Measurements from ENCODE around the gene OGDH.
"Not testable (repeated sequence)": the region's sequence is repeated elsewhere in the genome, so short reads cannot be mapped to it uniquely, and the experiment has no call there.

OGDH gene

GRCh38 chr7:44606341-44607140 is at the start of gene OGDH:
Gene OGDH, plus strand, starts transcription at chr7:44606627. Its CDS starts 17,717 bp downstream, at chr7:44624344.
- Mint-ChIP-seq H3K36me3 (peaks cover 9% of the 10 kb centered on the region), H3K4me3 (peak within 1 kb of the TSS; percentile 97), H3K27me3 (peaks cover 36% of the 10 kb centered on the region), H3K4me1 (peaks cover 52% of the 10 kb centered on the region), H3K27ac (peak within 1 kb of the TSS; percentile 100), H3K9me3 (no peaks in the 10 kb centered on the region)
- CTCF ChIA-PET, result interaction anchor here (0.8 to 3.6 kb wide), 9 partner anchors 18 to 529 kb away, joined by 3 to 16 read pairs (median 3); partner anchors contain the start of gene TMED4
- peak; percentile 100 for DNase-seq

- Mint-ChIP-seq H3K4me1 (no peaks in the 10 kb centered on the region), H3K27me3 (peaks cover 16% of the 10 kb centered on the region), H3K36me3 (no peaks in the 10 kb centered on the region), H3K4me3 (no peak overlapping the region), H3K9me3 (no peaks in the 10 kb centered on the region), H3K27ac (no peak overlapping the region)
- DNase-seq, result no peak
- CTCF ChIA-PET, result no interaction called here
These were observed 48.9 kb upstream of the OGDH start for GRCh38 chr7:44557485-44557884.

GRCh38 chr7:44559485-44559884 is 46.9 kb upstream of the OGDH start:
- CTCF ChIA-PET, result no interaction called here
- H3K27me3 Mint-ChIP-seq, result peaks cover 4% of the 10 kb centered on the region
- peak; percentile 18 for DNase-seq

GRCh38 chr7:44561481-44561880 is 44.9 kb upstream of the OGDH start:
- Mint-ChIP-seq H3K4me1 (peaks cover 6% of the 10 kb centered on the region), H3K27ac (no peak overlapping the region), H3K36me3 (peaks cover 14% of the 10 kb centered on the region), H3K4me3 (no peak overlapping the region), H3K27me3 (peaks cover 4% of the 10 kb centered on the region), H3K9me3 (no peaks in the 10 kb centered on the region)
- CTCF ChIA-PET, result no interaction called here
- no peak for DNase-seq

More at GRCh38 chr7:44559485-44559884, 46.9 kb upstream of the OGDH start:
- peaks cover 4% of the 10 kb centered on the region for H3K36me3 Mint-ChIP-seq
- H3K4me1 Mint-ChIP-seq, result no peaks in the 10 kb centered on the region
- H3K27ac Mint-ChIP-seq, result no peak overlapping the region
- no peak overlapping the region for H3K4me3 Mint-ChIP-seq
- H3K9me3 Mint-ChIP-seq, result no peaks in the 10 kb centered on the region

- H3K9me3 Mint-ChIP-seq, result no peaks in the 10 kb centered on the region
- no peak overlapping the region for H3K27ac Mint-ChIP-seq
- H3K4me1 Mint-ChIP-seq, result peaks cover 7% of the 10 kb centered on the region
- peak; percentile 11 for DNase-seq
- H3K27me3 Mint-ChIP-seq, result peaks cover 4% of the 10 kb centered on the region
- H3K4me3 Mint-ChIP-seq, result no peak overlapping the region
- peaks cover 19% of the 10 kb centered on the region for H3K36me3 Mint-ChIP-seq
- CTCF ChIA-PET, result no interaction called here
These were observed 44.3 kb upstream of the OGDH start for GRCh38 chr7:44561962-44562621.

GRCh38 chr7:44562622-44562962 is 43.8 kb upstream of the OGDH start:
- H3K27ac Mint-ChIP-seq, CTCF ChIA-PET: not testable (repeated sequence)

GRCh38 chr7:44563171-44563679 is 43.2 kb upstream of the OGDH start:
- H3K36me3 Mint-ChIP-seq, result peaks cover 25% of the 10 kb centered on the region
- CTCF ChIA-PET, result interaction anchor here (2.9 kb wide), 1 partner anchor 11 kb away, joined by 19 read pairs; the partner anchor contains the start of gene DDX56
- no peaks in the 10 kb centered on the region for H3K9me3 Mint-ChIP-seq
- no peak overlapping the region for H3K4me3 Mint-ChIP-seq
- H3K27me3 Mint-ChIP-seq, result peaks cover under 1% of the 10 kb centered on the region
- no peak overlapping the region for H3K27ac Mint-ChIP-seq
- H3K4me1 Mint-ChIP-seq, result peaks cover 7% of the 10 kb centered on the region
- peak; percentile 8 for DNase-seq

More at GRCh38 chr7:44562622-44562962, 43.8 kb upstream of the OGDH start:
- not testable (repeated sequence) for H3K27me3 Mint-ChIP-seq, H3K4me1 Mint-ChIP-seq, H3K9me3 Mint-ChIP-seq, H3K4me3 Mint-ChIP-seq, DNase-seq
- H3K36me3 Mint-ChIP-seq, result peaks cover 23% of the 10 kb centered on the region

- Mint-ChIP-seq H3K4me3 (no peak overlapping the region), H3K9me3 (no peaks in the 10 kb centered on the region), H3K27me3 (no peaks in the 10 kb centered on the region), H3K27ac (no peak overlapping the region), H3K4me1 (peaks cover 11% of the 10 kb centered on the region), H3K36me3 (peaks cover 37% of the 10 kb centered on the region)
- CTCF ChIA-PET, result interaction anchor here (0.7 to 5.4 kb wide), 22 partner anchors 10 to 545 kb away, joined by 3 to 73 read pairs (median 5); partner anchors contain the start of genes DDX56 and TMED4
- DNase-seq, result peak; percentile 20
These were observed 41.8 kb upstream of the OGDH start for GRCh38 chr7:44564606-44565005.

GRCh38 chr7:44565097-44565794 is 41.2 kb upstream of the OGDH start:
- H3K9me3 Mint-ChIP-seq, result no peaks in the 10 kb centered on the region
- H3K4me3 Mint-ChIP-seq, result no peak overlapping the region
- peak; percentile 75 for DNase-seq
- CTCF ChIA-PET, result interaction anchor here (0.6 to 5.4 kb wide), 38 partner anchors 9 to 545 kb away, joined by 3 to 73 read pairs (median 4); partner anchors contain the start of gene DDX56
- peaks cover 11% of the 10 kb centered on the region for H3K4me1 Mint-ChIP-seq
- no peaks in the 10 kb centered on the region for H3K27me3 Mint-ChIP-seq
- peak overlapping the region; percentile 62 for H3K27ac Mint-ChIP-seq
- peaks cover 43% of the 10 kb centered on the region for H3K36me3 Mint-ChIP-seq

GRCh38 chr7:44565795-44566559 is 40.5 kb upstream of the OGDH start:
- peak overlapping the region; percentile 62 for H3K27ac Mint-ChIP-seq
- no peaks in the 10 kb centered on the region for H3K9me3 Mint-ChIP-seq
- H3K36me3 Mint-ChIP-seq, result peaks cover 46% of the 10 kb centered on the region
- DNase-seq, result peak; percentile 11
- peaks cover 11% of the 10 kb centered on the region for H3K4me1 Mint-ChIP-seq
- no peaks in the 10 kb centered on the region for H3K27me3 Mint-ChIP-seq
- H3K4me3 Mint-ChIP-seq, result no peak overlapping the region
- CTCF ChIA-PET, result interaction anchor here (0.6 to 5.4 kb wide), 36 partner anchors 8 to 546 kb away, joined by 3 to 73 read pairs (median 4); partner anchors contain the start of gene DDX56

GRCh38 chr7:44566680-44567079 is 39.7 kb upstream of the OGDH start:
- H3K4me3 Mint-ChIP-seq, result no peak overlapping the region
- no peaks in the 10 kb centered on the region for H3K9me3 Mint-ChIP-seq
- peak; percentile 5 for DNase-seq
- CTCF ChIA-PET, result interaction anchor here (1.0 to 5.4 kb wide), 6 partner anchors 32 to 324 kb away, joined by 3 to 73 read pairs (median 6); no protein-coding TSS in a partner anchor
- H3K36me3 Mint-ChIP-seq, result peaks cover 53% of the 10 kb centered on the region
- no peaks in the 10 kb centered on the region for H3K27me3 Mint-ChIP-seq
- H3K4me1 Mint-ChIP-seq, result peaks cover 15% of the 10 kb centered on the region
- H3K27ac Mint-ChIP-seq, result no peak overlapping the region

GRCh38 chr7:44567884-44568283 is 38.5 kb upstream of the OGDH start:
- H3K9me3 Mint-ChIP-seq, result no peaks in the 10 kb centered on the region
- DNase-seq, result no peak
- CTCF ChIA-PET, result interaction anchor here (1.4 to 5.4 kb wide), 4 partner anchors 14 to 325 kb away, joined by 4 to 73 read pairs (median 12); partner anchors contain the start of gene TMED4
- H3K4me1 Mint-ChIP-seq, result peaks cover 27% of the 10 kb centered on the region
- no peaks in the 10 kb centered on the region for H3K27me3 Mint-ChIP-seq
- H3K27ac Mint-ChIP-seq, result no peak overlapping the region
- peaks cover 65% of the 10 kb centered on the region for H3K36me3 Mint-ChIP-seq
- H3K4me3 Mint-ChIP-seq, result no peak overlapping the region

Data from activated naive CD4-positive, alpha-beta T cell treated with anti-CD3 and anti-CD28 coated beads, Interleukin-2, amount 10 ng/mL, durations not matched to agents 7 days and 5 days (primary cell).